Measurements from ENCODE around the gene IFI16.
"Not testable (repeated sequence)": the region's sequence is repeated elsewhere in the genome, so short reads cannot be mapped to it uniquely, and the experiment has no call there.

IFI16 gene

GRCh38 chr1:159014851-159015250 is 5.1 kb downstream of the IFI16 start:
- WGBS, 2 experiments, result 91 to 93% methylated on average over 2 to 3 of the region's 3 CpGs

DNA sequence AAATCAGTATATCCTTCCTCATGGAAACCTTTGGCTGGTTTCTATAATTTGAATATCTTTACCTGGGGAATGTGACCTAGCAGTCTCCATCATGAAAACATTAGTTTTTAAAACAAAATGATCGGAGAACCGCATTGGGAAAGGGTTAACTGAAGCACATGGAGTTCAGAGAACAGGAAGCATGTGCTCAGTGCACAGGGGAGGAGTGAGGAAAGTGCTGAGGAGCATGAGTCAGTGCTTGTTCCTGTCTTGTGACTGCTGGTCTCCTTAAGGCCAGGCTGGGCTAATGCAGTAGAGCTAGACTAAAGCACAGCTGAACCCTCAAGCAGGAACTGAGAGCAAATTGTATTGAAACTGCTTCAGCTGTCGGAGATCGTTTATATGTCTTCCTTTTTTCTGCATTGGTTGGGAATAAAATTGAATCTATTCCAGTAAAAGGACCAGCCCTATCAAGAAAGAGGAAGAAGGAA is 5.8 kb downstream of the IFI16 start:
- no peaks in the 10 kb centered on the region for H3K9me3 ChIP-seq (ENCODE audit: control insufficient read depth, low read length)
- H3K4me3 ChIP-seq (ENCODE audit: insufficient read depth, low read depth, low read length), result no peak overlapping the region
- WGBS, 2 experiments, result 94% methylated on average over 4 of the region's 4 CpGs
- H3K36me3 ChIP-seq (ENCODE audit: control insufficient read depth, insufficient read depth, low read length), result no peaks in the 10 kb centered on the region
- no peaks in the 10 kb centered on the region for H3K4me1 ChIP-seq (ENCODE audit: control insufficient read depth, insufficient read depth, low read length)
- no peaks in the 10 kb centered on the region for H3K27me3 ChIP-seq (ENCODE audit: control insufficient read depth, insufficient read depth, low read length, poor library complexity, severe bottlenecking)
- H3K27ac ChIP-seq (ENCODE audit: insufficient read depth, low read depth, low read length, poor library complexity, severe bottlenecking), result no peak overlapping the region

More at GRCh38 chr1:159014851-159015250, 5.1 kb downstream of the IFI16 start:
- no peak overlapping the region for H3K4me3 ChIP-seq (ENCODE audit: insufficient read depth, low read depth, low read length)
- H3K4me1 ChIP-seq (ENCODE audit: control insufficient read depth, insufficient read depth, low read length), result no peaks in the 10 kb centered on the region
- no peaks in the 10 kb centered on the region for H3K27me3 ChIP-seq (ENCODE audit: control insufficient read depth, insufficient read depth, low read length, poor library complexity, severe bottlenecking)
- no peaks in the 10 kb centered on the region for H3K36me3 ChIP-seq (ENCODE audit: control insufficient read depth, insufficient read depth, low read length)
- H3K27ac ChIP-seq (ENCODE audit: insufficient read depth, low read depth, low read length, poor library complexity, severe bottlenecking), result no peak overlapping the region
- H3K9me3 ChIP-seq (ENCODE audit: control insufficient read depth, low read length), result no peaks in the 10 kb centered on the region

GRCh38 chr1:159023723-159024122 is 14.0 kb downstream of the IFI16 start:
- Histone ChIP-seq H3K36me3 (ENCODE audit: control insufficient read depth, insufficient read depth, low read length) (no peaks in the 10 kb centered on the region), H3K9me3 (ENCODE audit: control insufficient read depth, low read length) (no peaks in the 10 kb centered on the region), H3K27me3 (ENCODE audit: control insufficient read depth, insufficient read depth, low read length, poor library complexity, severe bottlenecking) (no peaks in the 10 kb centered on the region), H3K27ac (ENCODE audit: insufficient read depth, low read depth, low read length, poor library complexity, severe bottlenecking) (no peak overlapping the region), H3K4me3 (ENCODE audit: insufficient read depth, low read depth, low read length) (no peak overlapping the region), H3K4me1 (ENCODE audit: control insufficient read depth, insufficient read depth, low read length) (no peaks in the 10 kb centered on the region)
- WGBS, 2 experiments, result 86 to 87% methylated on average over 10 of the region's 10 CpGs

- Histone ChIP-seq H3K27me3 (ENCODE audit: control insufficient read depth, insufficient read depth, low read length, poor library complexity, severe bottlenecking) (no peaks in the 10 kb centered on the region), H3K36me3 (ENCODE audit: control insufficient read depth, insufficient read depth, low read length) (no peaks in the 10 kb centered on the region), H3K4me1 (ENCODE audit: control insufficient read depth, insufficient read depth, low read length) (no peaks in the 10 kb centered on the region), H3K27ac (ENCODE audit: insufficient read depth, low read depth, low read length, poor library complexity, severe bottlenecking) (no peak overlapping the region), H3K9me3 (ENCODE audit: control insufficient read depth, low read length) (no peaks in the 10 kb centered on the region), H3K4me3 (ENCODE audit: insufficient read depth, low read depth, low read length) (no peak overlapping the region)
- 95 to 98% methylated on average over 6 of the region's 7 CpGs for WGBS, 2 experiments
These were observed 15.3 kb downstream of the IFI16 start for GRCh38 chr1:159025043-159025442.

- H3K27ac ChIP-seq (ENCODE audit: insufficient read depth, low read depth, low read length, poor library complexity, severe bottlenecking); H3K4me1 ChIP-seq (ENCODE audit: control insufficient read depth, insufficient read depth, low read length); H3K27me3 ChIP-seq (ENCODE audit: control insufficient read depth, insufficient read depth, low read length, poor library complexity, severe bottlenecking); H3K4me3 ChIP-seq (ENCODE audit: insufficient read depth, low read depth, low read length); H3K9me3 ChIP-seq (ENCODE audit: control insufficient read depth, low read length); H3K36me3 ChIP-seq (ENCODE audit: control insufficient read depth, insufficient read depth, low read length): not testable (repeated sequence)
- 100% methylated on average over 2 of the region's 2 CpGs; no CpG with 5 or more reads in 1 of the 2 experiments for WGBS, 2 experiments
These were observed 17.1 kb downstream of the IFI16 start for GRCh38 chr1:159026841-159027240.

DNA sequence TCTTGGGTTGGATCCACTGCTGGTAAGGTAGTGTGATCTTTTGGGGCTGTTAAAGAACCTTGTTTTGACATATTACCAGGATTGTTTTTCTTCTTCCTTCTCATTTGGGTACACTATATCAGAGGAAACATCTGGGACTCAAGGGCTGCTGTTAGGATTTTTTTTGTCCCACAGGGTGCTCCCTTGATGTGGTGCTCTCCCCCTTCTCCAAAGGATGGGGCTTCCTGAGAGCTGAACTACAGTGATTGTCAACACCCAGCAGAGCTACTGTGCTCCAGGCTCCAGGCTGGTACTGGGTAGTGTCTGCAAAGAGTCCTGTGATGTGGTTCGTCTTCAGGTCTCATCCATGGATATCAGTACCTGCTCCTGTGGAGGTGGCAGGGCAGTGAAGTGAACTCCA is 20.6 kb downstream of the IFI16 start:
- Histone ChIP-seq H3K9me3 (ENCODE audit: control insufficient read depth, low read length) (no peaks in the 10 kb centered on the region), H3K27me3 (ENCODE audit: control insufficient read depth, insufficient read depth, low read length, poor library complexity, severe bottlenecking) (no peaks in the 10 kb centered on the region), H3K36me3 (ENCODE audit: control insufficient read depth, insufficient read depth, low read length) (no peaks in the 10 kb centered on the region), H3K4me1 (ENCODE audit: control insufficient read depth, insufficient read depth, low read length) (no peaks in the 10 kb centered on the region), H3K27ac (ENCODE audit: insufficient read depth, low read depth, low read length, poor library complexity, severe bottlenecking) (no peak overlapping the region), H3K4me3 (ENCODE audit: insufficient read depth, low read depth, low read length) (no peak overlapping the region)
- 88 to 95% methylated on average over 1 of the region's 1 CpG for WGBS, 2 experiments

DNA sequence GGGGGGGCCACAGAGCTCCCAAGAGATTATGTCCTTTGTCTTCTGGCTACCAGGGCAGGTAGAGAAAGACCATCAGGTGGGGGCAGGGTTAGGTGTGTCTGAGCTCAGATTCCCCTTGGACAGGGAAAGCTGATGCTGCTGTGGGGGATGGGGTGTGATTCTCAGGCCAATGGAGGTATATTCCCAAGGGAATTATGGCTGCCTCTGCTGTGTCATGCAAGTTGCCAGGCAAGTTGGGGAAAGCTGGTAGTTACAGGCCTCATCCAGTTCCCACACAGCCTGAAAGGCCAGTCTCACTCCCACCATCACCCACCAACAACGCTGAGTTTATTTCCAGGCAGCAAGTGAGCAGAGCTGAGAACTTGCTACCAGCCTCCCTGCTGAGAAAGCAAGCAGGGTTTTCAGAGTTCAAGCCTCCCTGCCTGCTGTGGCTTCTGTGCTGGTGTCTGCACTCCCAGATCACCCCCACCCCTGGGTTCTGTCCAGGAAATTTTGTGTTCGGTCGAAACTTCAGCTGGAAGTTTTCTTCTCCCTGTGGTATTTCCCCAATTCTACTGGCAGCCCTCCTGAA is 21.3 kb downstream of the IFI16 start:
- H3K27me3 ChIP-seq (ENCODE audit: control insufficient read depth, insufficient read depth, low read length, poor library complexity, severe bottlenecking), result no peaks in the 10 kb centered on the region
- H3K4me3 ChIP-seq (ENCODE audit: insufficient read depth, low read depth, low read length), result no peak overlapping the region
- no peaks in the 10 kb centered on the region for H3K4me1 ChIP-seq (ENCODE audit: control insufficient read depth, insufficient read depth, low read length)
- no peaks in the 10 kb centered on the region for H3K36me3 ChIP-seq (ENCODE audit: control insufficient read depth, insufficient read depth, low read length)
- H3K27ac ChIP-seq (ENCODE audit: insufficient read depth, low read depth, low read length, poor library complexity, severe bottlenecking), result no peak overlapping the region
- H3K9me3 ChIP-seq (ENCODE audit: control insufficient read depth, low read length), result no peaks in the 10 kb centered on the region
- WGBS, 2 experiments, result 86% methylated on average over 3 of the region's 3 CpGs

- H3K36me3 ChIP-seq (ENCODE audit: control insufficient read depth, insufficient read depth, low read length), result no peaks in the 10 kb centered on the region
- H3K4me1 ChIP-seq (ENCODE audit: control insufficient read depth, insufficient read depth, low read length), result no peaks in the 10 kb centered on the region
- H3K27ac ChIP-seq (ENCODE audit: insufficient read depth, low read depth, low read length, poor library complexity, severe bottlenecking), result no peak overlapping the region
- H3K27me3 ChIP-seq (ENCODE audit: control insufficient read depth, insufficient read depth, low read length, poor library complexity, severe bottlenecking), result no peaks in the 10 kb centered on the region
- H3K4me3 ChIP-seq (ENCODE audit: insufficient read depth, low read depth, low read length), result no peak overlapping the region
- WGBS, 2 experiments, result no CpG with 5 or more reads among the region's 1 CpG
- H3K9me3 ChIP-seq (ENCODE audit: control insufficient read depth, low read length), result no peaks in the 10 kb centered on the region
These were observed 30.5 kb downstream of the IFI16 start for GRCh38 chr1:159040206-159040605.

GRCh38 chr1:159040893-159041724 is 31.4 kb downstream of the IFI16 start:
- Histone ChIP-seq H3K36me3 (ENCODE audit: control insufficient read depth, insufficient read depth, low read length) (no peaks in the 10 kb centered on the region), H3K4me3 (ENCODE audit: insufficient read depth, low read depth, low read length) (no peak overlapping the region), H3K27ac (ENCODE audit: insufficient read depth, low read depth, low read length, poor library complexity, severe bottlenecking) (no peak overlapping the region), H3K9me3 (ENCODE audit: control insufficient read depth, low read length) (no peaks in the 10 kb centered on the region), H3K4me1 (ENCODE audit: control insufficient read depth, insufficient read depth, low read length) (no peaks in the 10 kb centered on the region), H3K27me3 (ENCODE audit: control insufficient read depth, insufficient read depth, low read length, poor library complexity, severe bottlenecking) (no peaks in the 10 kb centered on the region)
- 92 to 94% methylated on average over 6 to 7 of the region's 7 CpGs for WGBS, 2 experiments

DNA sequence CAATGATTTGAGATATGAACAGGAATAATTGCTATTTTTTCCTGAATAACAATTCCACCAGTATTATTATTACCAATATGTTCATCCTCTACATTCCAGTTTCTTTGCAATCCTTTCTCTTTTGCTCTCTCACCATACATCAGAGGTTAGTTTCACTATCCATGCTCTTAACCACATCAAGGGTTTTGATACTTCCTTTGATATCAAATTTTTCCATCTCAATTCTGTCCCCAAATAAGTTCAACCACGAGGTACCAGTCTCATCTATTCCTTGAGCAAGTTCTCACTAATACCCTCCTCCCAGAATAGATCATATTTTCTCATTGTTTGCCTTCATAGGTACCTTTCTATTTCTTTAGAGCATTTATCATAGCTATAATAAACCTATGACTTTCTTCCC is 36.8 kb downstream of the IFI16 start:
- not testable (repeated sequence) for H3K9me3 ChIP-seq (ENCODE audit: control insufficient read depth, low read length); H3K36me3 ChIP-seq (ENCODE audit: control insufficient read depth, insufficient read depth, low read length); H3K27ac ChIP-seq (ENCODE audit: insufficient read depth, low read depth, low read length, poor library complexity, severe bottlenecking); H3K27me3 ChIP-seq (ENCODE audit: control insufficient read depth, insufficient read depth, low read length, poor library complexity, severe bottlenecking); H3K4me1 ChIP-seq (ENCODE audit: control insufficient read depth, insufficient read depth, low read length); H3K4me3 ChIP-seq (ENCODE audit: insufficient read depth, low read depth, low read length)
- WGBS, 2 experiments, result 83 to 93% methylated on average over 1 of the region's 1 CpG

Data from ectodermal cell (in vitro differentiated cells).